C4-2B (cell line): ENCODE measurements around the gene EDAR.

Source experiments
- ZFX ChIP-seq: fragments of 450-650 bp; IDR thresholded peaks from 2 replicates; pipeline ENCODE4 v1.6.1; 2017
- TF ChIP-seq, protein P1 (sequence below): fragments of 450-650 bp; conservative IDR thresholded peaks from 2 replicates; pipeline ENCODE4 v1.5.1; 2017; ENCODE audit warnings: mild to moderate bottlenecking

DNA sequence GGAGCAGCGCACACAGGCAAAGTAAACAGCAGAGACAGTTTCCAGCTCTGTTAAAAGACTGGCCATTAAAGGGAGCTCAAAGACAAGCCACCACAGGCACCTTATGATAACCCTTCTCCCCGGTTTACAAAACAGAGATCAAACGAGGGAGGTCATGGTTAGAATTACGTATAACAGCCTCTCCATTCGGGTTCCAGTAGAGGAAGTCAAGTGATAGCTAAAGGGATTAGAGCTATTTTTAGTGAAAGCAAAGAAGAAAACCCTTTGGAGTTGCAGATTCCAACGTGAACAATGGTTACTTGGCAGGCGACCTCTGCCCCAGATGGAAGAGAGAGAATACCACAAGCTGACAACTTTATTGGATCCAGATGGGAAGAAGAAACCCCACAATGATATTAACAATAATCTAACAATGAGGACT lies 31.2 kb upstream of the EDAR start:
- TF ChIP-seq, protein P1, sequence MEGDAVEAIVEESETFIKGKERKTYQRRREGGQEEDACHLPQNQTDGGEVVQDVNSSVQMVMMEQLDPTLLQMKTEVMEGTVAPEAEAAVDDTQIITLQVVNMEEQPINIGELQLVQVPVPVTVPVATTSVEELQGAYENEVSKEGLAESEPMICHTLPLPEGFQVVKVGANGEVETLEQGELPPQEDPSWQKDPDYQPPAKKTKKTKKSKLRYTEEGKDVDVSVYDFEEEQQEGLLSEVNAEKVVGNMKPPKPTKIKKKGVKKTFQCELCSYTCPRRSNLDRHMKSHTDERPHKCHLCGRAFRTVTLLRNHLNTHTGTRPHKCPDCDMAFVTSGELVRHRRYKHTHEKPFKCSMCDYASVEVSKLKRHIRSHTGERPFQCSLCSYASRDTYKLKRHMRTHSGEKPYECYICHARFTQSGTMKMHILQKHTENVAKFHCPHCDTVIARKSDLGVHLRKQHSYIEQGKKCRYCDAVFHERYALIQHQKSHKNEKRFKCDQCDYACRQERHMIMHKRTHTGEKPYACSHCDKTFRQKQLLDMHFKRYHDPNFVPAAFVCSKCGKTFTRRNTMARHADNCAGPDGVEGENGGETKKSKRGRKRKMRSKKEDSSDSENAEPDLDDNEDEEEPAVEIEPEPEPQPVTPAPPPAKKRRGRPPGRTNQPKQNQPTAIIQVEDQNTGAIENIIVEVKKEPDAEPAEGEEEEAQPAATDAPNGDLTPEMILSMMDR, result no peak
- no peak for TF ChIP-seq ZFX
